Kidney tubule cell (primary cell): ENCODE results near the gene IP6K2.
"Not testable (repeated sequence)": the region's sequence is repeated elsewhere in the genome, so short reads cannot be mapped to it uniquely, and the experiment has no call there.

Experiments used
- DNase-seq: peaks from one replicate; pipeline ENCODE4 v3.0.0-alpha.2; 2018; ENCODE audit warnings: low spot score

IP6K2 gene

GRCh38 chr3:48727511-48727910, 10.5 kb upstream of the IP6K2 start:
- no peak for DNase-seq

GRCh38 chr3:48725185-48725855, 8.3 kb upstream of the IP6K2 start:
- not testable (repeated sequence) for DNase-seq

- DNase-seq, result no peak
Observed at GRCh38 chr3:48723725-48724124, 6.7 kb upstream of the IP6K2 start.

- not testable (repeated sequence) for DNase-seq
Observed at GRCh38 chr3:48723293-48723692, 6.3 kb upstream of the IP6K2 start.

GRCh38 chr3:48716508-48716981, 476 bp downstream of the IP6K2 start:
- peak; percentile 47 for DNase-seq

- DNase-seq, result peak; percentile 82
Observed at GRCh38 chr3:48715174-48715800, 1.7 kb downstream of the IP6K2 start.

GRCh38 chr3:48711727-48712126, 5.3 kb downstream of the IP6K2 start:
- DNase-seq, result no peak

- peak; percentile 87 for DNase-seq
Observed at GRCh38 chr3:48709051-48709461, 8.0 kb downstream of the IP6K2 start.

GRCh38 chr3:48708481-48708889, 8.5 kb downstream of the IP6K2 start:
- peak; percentile 54 for DNase-seq

GRCh38 chr3:48707157-48707556, 9.9 kb downstream of the IP6K2 start:
- no peak for DNase-seq

- DNase-seq, result no peak
Observed at GRCh38 chr3:48702320-48702920, 14.6 kb downstream of the IP6K2 start.

GRCh38 chr3:48700731-48701405, 16.2 kb downstream of the IP6K2 start:
- no peak for DNase-seq

GRCh38 chr3:48698891-48699290, 18.1 kb downstream of the IP6K2 start:
- DNase-seq, result no peak

- no peak for DNase-seq
Observed at GRCh38 chr3:48697952-48698351, 19.1 kb downstream of the IP6K2 start.

- peak; percentile 20 for DNase-seq
Observed at GRCh38 chr3:48696601-48697000, 20.4 kb downstream of the IP6K2 start.

GRCh38 chr3:48696156-48696555, 20.9 kb downstream of the IP6K2 start:
- DNase-seq, result peak; percentile 61

- no peak for DNase-seq
Observed at GRCh38 chr3:48695393-48695753, 21.6 kb downstream of the IP6K2 start.

GRCh38 chr3:48694610-48695392, 22.2 kb downstream of the IP6K2 start:
- peak; percentile 73 for DNase-seq

- no peak for DNase-seq
Observed at GRCh38 chr3:48693826-48694225, 23.2 kb downstream of the IP6K2 start.

- peak; percentile 44 for DNase-seq
Observed at GRCh38 chr3:48692551-48692950, 24.5 kb downstream of the IP6K2 start.

- DNase-seq, result no peak
Observed at GRCh38 chr3:48690846-48691458, 26.1 kb downstream of the IP6K2 start.

GRCh38 chr3:48689384-48689783, 27.6 kb downstream of the IP6K2 start:
- DNase-seq, result no peak
